ACHN (cell line): ENCODE measurements around the gene FAM89B.
"Not testable (repeated sequence)": the region's sequence is repeated elsewhere in the genome, so short reads cannot be mapped to it uniquely, and the experiment has no call there.

Source experiments
- DNase-seq: peaks from one replicate; pipeline ENCODE4 v3.0.0-alpha.2; 2015
- in situ Hi-C: cut with HindIII; loops from 2 replicates; pipeline ENCODE4 v1.10.0; 2017; ENCODE audit warnings: low sequenced_read_pairs, low pct_ligation_motif_present, low pct_unique_long_range_greater_than_20kb

The FAM89B gene

GRCh38 chr11:65572356-65573051 lies at the start of gene FAM89B:
TSS of gene FAM89B (plus strand) at chr11:65572538. CDS start at chr11:65572670, 132 bp downstream.
- in situ Hi-C loops, result no loop called here
- DNase-seq, result peak; percentile 80

GRCh38 chr11:65522718-65523630 lies 49.4 kb upstream of the FAM89B start:
- in situ Hi-C loops, result not testable (repeated sequence)
- DNase-seq, result peak; percentile 55

- in situ Hi-C loops, DNase-seq: not testable (repeated sequence)
Observed at GRCh38 chr11:65523631-65523968, 48.7 kb upstream of the FAM89B start.

- in situ Hi-C loops, result no loop called here
- DNase-seq, result no peak
Observed at GRCh38 chr11:65524014-65524740, 48.2 kb upstream of the FAM89B start.

- peak; percentile 47 for DNase-seq
- in situ Hi-C loops, result no loop called here
Observed at GRCh38 chr11:65524741-65525545, 47.4 kb upstream of the FAM89B start, which contains the start of gene SCYL1. TSS of gene SCYL1 (plus strand) at chr11:65525083. CDS start at chr11:65525154, 71 bp downstream.

- in situ Hi-C loops, result no loop called here
- DNase-seq, result no peak
Observed at GRCh38 chr11:65525546-65526480, 46.5 kb upstream of the FAM89B start.

GRCh38 chr11:65526744-65527143 lies 45.6 kb upstream of the FAM89B start:
- DNase-seq, result no peak
- in situ Hi-C loops, result no loop called here

- DNase-seq, result no peak
- in situ Hi-C loops, result no loop called here
Observed at GRCh38 chr11:65528819-65529350, 43.5 kb upstream of the FAM89B start.

- in situ Hi-C loops, result no loop called here
- no peak for DNase-seq
Observed at GRCh38 chr11:65529475-65530156, 42.7 kb upstream of the FAM89B start.

GRCh38 chr11:65530157-65530496 lies 42.2 kb upstream of the FAM89B start:
- in situ Hi-C loops, result no loop called here
- no peak for DNase-seq

GRCh38 chr11:65532388-65533064 lies 39.8 kb upstream of the FAM89B start:
- in situ Hi-C loops, result no loop called here
- no peak for DNase-seq

- in situ Hi-C loops, result no loop called here
- DNase-seq, result no peak
Observed at GRCh38 chr11:65535102-65535501, 37.2 kb upstream of the FAM89B start.

- DNase-seq, result no peak
- in situ Hi-C loops, result no loop called here
Observed at GRCh38 chr11:65536412-65537295, 35.7 kb upstream of the FAM89B start.

- DNase-seq, result no peak
- in situ Hi-C loops, result no loop called here
Observed at GRCh38 chr11:65537296-65537597, 35.1 kb upstream of the FAM89B start.

GRCh38 chr11:65537620-65538231 lies 34.6 kb upstream of the FAM89B start:
- DNase-seq, result no peak
- in situ Hi-C loops, result no loop called here
